HepG2 (cell line): ENCODE data around the gene LYZL6. TPM values are rescaled to one million over a fixed set of nuclear protein-coding genes. Genes with fewer than 3 reads are reported as not detected.

Source experiments
- ARID4A ChIP-seq: sonication (generic); formaldehyde crosslinking; IDR thresholded peaks from 2 replicates; pipeline ENCODE4 v1.5.0; 2020; ENCODE audit warnings: mild to moderate bottlenecking, missing genetic modification reagents, borderline replicate concordance
- DNMT3B ChIP-seq: conservative IDR thresholded peaks from 2 replicates; pipeline ENCODE4 v1.6.1; 2016; ENCODE audit warnings: missing biosample characterization, control low read depth
- HDAC6 ChIP-seq: fragments of 200-600 bp; sonication (generic); IDR thresholded peaks from 2 replicates; pipeline ENCODE4 v1.7.0; 2017; ENCODE audit warnings: mild to moderate bottlenecking, antibody characterized with exemption, low read length, low read depth
- MAX ChIP-seq: IDR thresholded peaks from 2 replicates; pipeline ENCODE4 v1.6.1; 2012; ENCODE audit warnings: inconsistent platforms
- SETDB1 ChIP-seq: sonication (generic); formaldehyde crosslinking; IDR thresholded peaks from 2 replicates; pipeline ENCODE4 v1.5.1; 2020; ENCODE audit warnings: missing genetic modification reagents, mild to moderate bottlenecking, borderline replicate concordance
- ZMYM4 ChIP-seq: sonication (generic); formaldehyde crosslinking; IDR thresholded peaks from 2 replicates; pipeline ENCODE4 v1.8.1; 2023; ENCODE audit warnings: mild to moderate bottlenecking, missing genetic modification reagents
- polyA plus RNA-seq, 8 experiments: library from polyadenylated mRNA; depleted of rRNA in 3 of 8; stranded (reverse) in 7 of 8; unstranded in 1 of 8; fragments of >200 nt; fragmentation: Illumina TruSeq in 4 of 8; extraction: Trizol in 4 of 8; gene quantifications; 2 replicates each; pipeline versions ENCODE4 v1.2.1 to v1.2.3, GENCODE V29; 2011 to 2016; ENCODE audit warnings: low read depth in 4 of 8, missing spikeins in 1 of 8, mixed read lengths in 1 of 8; ENCODE audit not compliant: insufficient read depth in 1 of 8
- total RNA-seq, 5 experiments: library from RNA; depleted of rRNA; stranded (reverse); fragments of >200 nt; fragmentation: Illumina TruSeq; extraction: Trizol; gene quantifications; 2 replicates each; pipeline ENCODE4 v1.2.3, GENCODE V29; 2016; ENCODE audit warnings: low read depth in 1 of 5
- TF ChIP-seq, protein P1 (sequence below): sonication (generic); formaldehyde crosslinking; IDR thresholded peaks from 2 replicates; pipeline ENCODE4 v1.5.0; 2020; ENCODE audit warnings: missing genetic modification reagents
- TF ChIP-seq, protein P2 (sequence below): IDR thresholded peaks from 2 replicates; pipeline ENCODE4 v1.6.1; 2016; ENCODE audit warnings: missing compliant biosample characterization, missing genetic modification reagents, borderline replicate concordance
- TF ChIP-seq, protein P3 (sequence below): sonication (generic); formaldehyde crosslinking; IDR thresholded peaks from 2 replicates; pipeline ENCODE4 v1.4.0; 2020; ENCODE audit warnings: missing genetic modification reagents

Gene LYZL6
- total and polyA plus RNA-seq, 2 of the 13 experiments (the other 11 are each of a cell fraction or from before 2014, with no cell fraction given) = not detected

- TF ChIP-seq ARID4A (CRISPR knock-in tag) (peak; percentile 55), HDAC6 (no peak), MAX (peak; percentile 60), SETDB1 (CRISPR knock-in tag) (no peak), ZMYM4 (CRISPR knock-in tag) (peak; percentile 66), DNMT3B (CRISPR knock-in tag) (no peak)
- TF ChIP-seq, protein P1, sequence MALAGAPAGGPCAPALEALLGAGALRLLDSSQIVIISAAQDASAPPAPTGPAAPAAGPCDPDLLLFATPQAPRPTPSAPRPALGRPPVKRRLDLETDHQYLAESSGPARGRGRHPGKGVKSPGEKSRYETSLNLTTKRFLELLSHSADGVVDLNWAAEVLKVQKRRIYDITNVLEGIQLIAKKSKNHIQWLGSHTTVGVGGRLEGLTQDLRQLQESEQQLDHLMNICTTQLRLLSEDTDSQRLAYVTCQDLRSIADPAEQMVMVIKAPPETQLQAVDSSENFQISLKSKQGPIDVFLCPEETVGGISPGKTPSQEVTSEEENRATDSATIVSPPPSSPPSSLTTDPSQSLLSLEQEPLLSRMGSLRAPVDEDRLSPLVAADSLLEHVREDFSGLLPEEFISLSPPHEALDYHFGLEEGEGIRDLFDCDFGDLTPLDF = peak; percentile 77; the same call in 1 of the 2 replicates
- TF ChIP-seq, protein P2, sequence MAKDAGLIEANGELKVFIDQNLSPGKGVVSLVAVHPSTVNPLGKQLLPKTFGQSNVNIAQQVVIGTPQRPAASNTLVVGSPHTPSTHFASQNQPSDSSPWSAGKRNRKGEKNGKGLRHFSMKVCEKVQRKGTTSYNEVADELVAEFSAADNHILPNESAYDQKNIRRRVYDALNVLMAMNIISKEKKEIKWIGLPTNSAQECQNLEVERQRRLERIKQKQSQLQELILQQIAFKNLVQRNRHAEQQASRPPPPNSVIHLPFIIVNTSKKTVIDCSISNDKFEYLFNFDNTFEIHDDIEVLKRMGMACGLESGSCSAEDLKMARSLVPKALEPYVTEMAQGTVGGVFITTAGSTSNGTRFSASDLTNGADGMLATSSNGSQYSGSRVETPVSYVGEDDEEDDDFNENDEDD (CRISPR knock-in tag) = peak; percentile 95
- TF ChIP-seq, protein P3, sequence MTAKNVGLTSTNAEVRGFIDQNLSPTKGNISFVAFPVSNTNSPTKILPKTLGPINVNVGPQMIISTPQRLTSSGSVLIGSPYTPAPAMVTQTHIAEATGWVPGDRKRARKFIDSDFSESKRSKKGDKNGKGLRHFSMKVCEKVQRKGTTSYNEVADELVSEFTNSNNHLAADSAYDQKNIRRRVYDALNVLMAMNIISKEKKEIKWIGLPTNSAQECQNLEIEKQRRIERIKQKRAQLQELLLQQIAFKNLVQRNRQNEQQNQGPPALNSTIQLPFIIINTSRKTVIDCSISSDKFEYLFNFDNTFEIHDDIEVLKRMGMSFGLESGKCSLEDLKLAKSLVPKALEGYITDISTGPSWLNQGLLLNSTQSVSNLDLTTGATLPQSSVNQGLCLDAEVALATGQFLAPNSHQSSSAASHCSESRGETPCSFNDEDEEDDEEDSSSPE (CRISPR knock-in tag) = peak; percentile 98
- TF ChIP-seq, all 625 proteins: peak for 11
Observed at GRCh38 chr17:35930211-35931065, 13.1 kb downstream of the LYZL6 start, which contains the start of gene RDM1 (continued).
